ENCODE measurements around the gene CRELD2. TPM values are rescaled to one million over a fixed set of nuclear protein-coding genes. Genes with fewer than 3 reads are reported as not detected.

CRELD2 gene
- total and polyA plus RNA-seq, 2 of the 8 experiments (the other 6 are each of a cell fraction or from before 2014, with no cell fraction given): 24.5 to 36.6 TPM

DNA sequence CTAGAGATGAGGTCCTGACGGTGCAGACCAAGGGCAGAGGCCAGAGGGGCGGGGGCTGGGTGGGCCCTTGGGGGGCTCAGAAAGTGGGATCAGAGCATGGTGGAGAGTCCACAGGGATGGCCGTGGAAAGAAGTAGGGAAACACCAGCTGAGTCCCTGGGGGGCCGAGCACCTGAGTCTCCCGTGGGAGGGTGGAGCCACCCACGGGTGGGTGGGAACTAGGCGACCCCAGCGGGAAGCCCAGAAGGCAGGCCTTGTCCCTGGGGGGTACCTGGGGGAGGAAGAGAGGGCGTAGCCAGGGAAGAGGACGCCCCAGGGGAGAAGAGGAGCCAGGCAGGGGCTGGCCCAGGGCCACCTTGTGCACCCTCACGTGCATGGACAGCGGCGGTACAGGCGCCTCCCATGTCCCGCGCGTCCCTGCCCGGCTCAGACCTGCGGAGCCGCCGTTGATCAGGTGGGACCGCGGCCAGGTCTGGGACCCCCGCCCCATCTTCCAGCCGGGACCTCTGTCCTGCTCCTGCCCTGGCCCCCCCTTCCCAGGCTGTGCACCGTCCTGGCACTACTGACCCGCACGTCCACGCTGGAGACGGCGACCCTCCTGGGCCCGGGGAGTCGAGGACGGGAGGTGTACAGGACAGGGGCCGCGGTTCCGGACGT lies 10.2 kb downstream of the CRELD2 start (continued):
- TF ChIP-seq E2F6 (IDR thresholded peaks at IDR 0.05): no peak
- TF ChIP-seq CHD2 (IDR thresholded peaks at IDR 0.05; ENCODE audit: low read length): no peak
- TF ChIP-seq KDM4A (IDR thresholded peaks at IDR 0.05; ENCODE audit: low read depth, low read length, severe bottlenecking): no peak
